Rectal smooth muscle tissue (tissue), 1 donor: ENCODE results near the gene SEC24B.
"Not testable (repeated sequence)": the region's sequence is repeated elsewhere in the genome, so short reads cannot be mapped to it uniquely, and the experiment has no call there.

Source experiments
- H3K27ac ChIP-seq: one replicate; pipeline ENCODE4 v1.7.0; 2013; ENCODE audit warnings: low read depth, low read length, inconsistent platforms
- H3K27me3 ChIP-seq: one replicate; pipeline ENCODE4 v1.7.0; 2013; ENCODE audit warnings: low read length; ENCODE audit not compliant: control insufficient read depth, insufficient read depth
- H3K36me3 ChIP-seq: one replicate; pipeline ENCODE4 v1.7.0; 2013; ENCODE audit warnings: low read length; ENCODE audit not compliant: control insufficient read depth, insufficient read depth
- H3K4me1 ChIP-seq: one replicate; pipeline ENCODE4 v1.7.0; 2013; ENCODE audit warnings: low read length; ENCODE audit not compliant: control insufficient read depth, insufficient read depth
- H3K4me3 ChIP-seq: one replicate; pipeline ENCODE4 v1.7.0; 2013; ENCODE audit warnings: low read length
- H3K9ac ChIP-seq: one replicate; pipeline ENCODE4 v1.7.0; 2013; ENCODE audit warnings: low read length

SEC24B gene

GRCh38 chr4:109547394-109547793 is 113.8 kb downstream of the SEC24B start:
- Histone ChIP-seq H3K27ac (no peak overlapping the region), H3K4me3 (no peak overlapping the region), H3K36me3 (peaks cover 11% of the 10 kb centered on the region), H3K27me3 (no peaks in the 10 kb centered on the region), H3K9ac (no peak overlapping the region), H3K4me1 (no peaks in the 10 kb centered on the region)

- Histone ChIP-seq H3K9ac (no peak overlapping the region), H3K27me3 (no peaks in the 10 kb centered on the region), H3K27ac (no peak overlapping the region), H3K36me3 (peaks cover 2% of the 10 kb centered on the region), H3K4me3 (no peak overlapping the region), H3K4me1 (no peaks in the 10 kb centered on the region)
Measured at GRCh38 chr4:109548655-109549054, 115.0 kb downstream of the SEC24B start.

GRCh38 chr4:109552237-109552636 is 118.6 kb downstream of the SEC24B start:
- Histone ChIP-seq H3K27me3 (no peaks in the 10 kb centered on the region), H3K4me3 (no peak overlapping the region), H3K9ac (no peak overlapping the region), H3K27ac (no peak overlapping the region), H3K36me3 (peaks cover 2% of the 10 kb centered on the region), H3K4me1 (no peaks in the 10 kb centered on the region)

- Histone ChIP-seq H3K9ac (no peak overlapping the region), H3K27me3 (no peaks in the 10 kb centered on the region), H3K36me3 (no peaks in the 10 kb centered on the region), H3K4me3 (no peak overlapping the region), H3K4me1 (no peaks in the 10 kb centered on the region), H3K27ac (no peak overlapping the region)
Measured at GRCh38 chr4:109553130-109553529, 119.5 kb downstream of the SEC24B start.

- H3K9ac ChIP-seq = no peak overlapping the region
- no peak overlapping the region for H3K4me3 ChIP-seq
- no peaks in the 10 kb centered on the region for H3K4me1 ChIP-seq
- H3K27me3 ChIP-seq = no peaks in the 10 kb centered on the region
- H3K36me3 ChIP-seq = no peaks in the 10 kb centered on the region
- no peak overlapping the region for H3K27ac ChIP-seq
Measured at GRCh38 chr4:109554971-109555370, 121.4 kb downstream of the SEC24B start.

- no peaks in the 10 kb centered on the region for H3K36me3 ChIP-seq
- no peak overlapping the region for H3K9ac ChIP-seq
- no peaks in the 10 kb centered on the region for H3K27me3 ChIP-seq
- H3K4me3 ChIP-seq = no peak overlapping the region
- no peaks in the 10 kb centered on the region for H3K4me1 ChIP-seq
- no peak overlapping the region for H3K27ac ChIP-seq
Measured at GRCh38 chr4:109557433-109557832, 123.8 kb downstream of the SEC24B start.

GRCh38 chr4:109558095-109558494 is 124.5 kb downstream of the SEC24B start:
- not testable (repeated sequence) for H3K27me3 ChIP-seq, H3K4me1 ChIP-seq, H3K4me3 ChIP-seq

GRCh38 chr4:109559625-109559982 is 126.0 kb downstream of the SEC24B start:
- Histone ChIP-seq H3K4me1 (no peaks in the 10 kb centered on the region), H3K9ac (no peak overlapping the region), H3K27ac (peak overlapping the region; percentile 76)

More at GRCh38 chr4:109558095-109558494, 124.5 kb downstream of the SEC24B start:
- H3K27ac ChIP-seq, H3K9ac ChIP-seq, H3K36me3 ChIP-seq: not testable (repeated sequence)

GRCh38 chr4:109559983-109560686 is 126.5 kb downstream of the SEC24B start, which contains the start of gene MCUB:
MCUB (plus strand) TSS chr4:109560246; CDS start chr4:109560338, 92 bp downstream.
- Histone ChIP-seq H3K4me1 (no peaks in the 10 kb centered on the region), H3K4me3 (peak within 1 kb of the TSS; percentile 71), H3K27ac (peak within 1 kb of the TSS; percentile 76), H3K36me3 (no peaks in the 10 kb centered on the region), H3K27me3 (no peaks in the 10 kb centered on the region), H3K9ac (peak within 1 kb of the TSS; percentile 27)

More at GRCh38 chr4:109559625-109559982, 126.0 kb downstream of the SEC24B start:
- H3K36me3 ChIP-seq = no peaks in the 10 kb centered on the region
- H3K4me3 ChIP-seq = peak overlapping the region; percentile 71
- no peaks in the 10 kb centered on the region for H3K27me3 ChIP-seq

GRCh38 chr4:109560687-109561461 is 127.3 kb downstream of the SEC24B start:
- H3K36me3 ChIP-seq = no peaks in the 10 kb centered on the region
- no peaks in the 10 kb centered on the region for H3K4me1 ChIP-seq
- peak overlapping the region; percentile 27 for H3K9ac ChIP-seq
- no peaks in the 10 kb centered on the region for H3K27me3 ChIP-seq
- H3K27ac ChIP-seq = peak overlapping the region; percentile 67
- peak overlapping the region; percentile 71 for H3K4me3 ChIP-seq

- H3K27ac ChIP-seq = no peak overlapping the region
- H3K36me3 ChIP-seq = no peaks in the 10 kb centered on the region
- no peak overlapping the region for H3K9ac ChIP-seq
- no peaks in the 10 kb centered on the region for H3K27me3 ChIP-seq
- H3K4me3 ChIP-seq = no peak overlapping the region
- no peaks in the 10 kb centered on the region for H3K4me1 ChIP-seq
Measured at GRCh38 chr4:109562457-109563239, 129.0 kb downstream of the SEC24B start.

GRCh38 chr4:109571494-109571893 is 137.9 kb downstream of the SEC24B start:
- Histone ChIP-seq H3K27me3 (no peaks in the 10 kb centered on the region), H3K4me3 (no peak overlapping the region), H3K9ac (no peak overlapping the region), H3K27ac (no peak overlapping the region), H3K36me3 (peaks cover 2% of the 10 kb centered on the region), H3K4me1 (no peaks in the 10 kb centered on the region)
